ENCODE results near the gene OAS1.

Gene OAS1

DNA sequence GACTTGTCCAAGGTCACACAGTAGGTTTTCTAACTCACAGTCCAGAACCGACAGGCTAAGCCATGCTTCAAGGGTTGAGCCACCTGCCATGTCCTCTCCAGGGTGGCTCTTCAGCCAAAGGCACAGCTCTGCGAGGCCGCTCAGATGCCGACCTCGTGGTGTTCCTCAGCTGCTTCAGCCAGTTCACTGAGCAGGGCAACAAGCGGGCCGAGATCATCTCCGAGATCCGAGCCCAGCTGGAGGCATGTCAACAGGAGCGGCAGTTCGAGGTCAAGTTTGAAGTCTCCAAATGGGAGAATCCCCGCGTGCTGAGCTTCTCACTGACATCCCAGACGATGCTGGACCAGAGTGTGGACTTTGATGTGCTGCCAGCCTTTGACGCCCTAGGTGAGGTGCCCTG is 58.9 kb downstream of the OAS1 start:
- DNase-seq (ENCODE audit: low spot score), result no peak

DNA sequence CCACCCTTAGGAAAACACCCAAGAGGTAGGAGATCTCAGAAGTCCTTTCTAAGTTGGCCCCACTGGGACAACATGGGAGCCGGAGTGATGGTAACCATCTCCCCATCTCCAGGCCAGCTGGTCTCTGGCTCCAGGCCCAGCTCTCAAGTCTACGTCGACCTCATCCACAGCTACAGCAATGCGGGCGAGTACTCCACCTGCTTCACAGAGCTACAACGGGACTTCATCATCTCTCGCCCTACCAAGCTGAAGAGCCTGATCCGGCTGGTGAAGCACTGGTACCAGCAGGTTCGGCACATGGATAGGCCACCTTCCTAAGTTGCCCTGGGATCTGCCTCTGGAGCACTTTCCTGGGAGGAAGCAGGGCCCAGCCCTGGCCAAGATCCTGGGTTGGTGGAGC is 60.5 kb downstream of the OAS1 start:
- no peak for DNase-seq (ENCODE audit: low spot score)

DNA sequence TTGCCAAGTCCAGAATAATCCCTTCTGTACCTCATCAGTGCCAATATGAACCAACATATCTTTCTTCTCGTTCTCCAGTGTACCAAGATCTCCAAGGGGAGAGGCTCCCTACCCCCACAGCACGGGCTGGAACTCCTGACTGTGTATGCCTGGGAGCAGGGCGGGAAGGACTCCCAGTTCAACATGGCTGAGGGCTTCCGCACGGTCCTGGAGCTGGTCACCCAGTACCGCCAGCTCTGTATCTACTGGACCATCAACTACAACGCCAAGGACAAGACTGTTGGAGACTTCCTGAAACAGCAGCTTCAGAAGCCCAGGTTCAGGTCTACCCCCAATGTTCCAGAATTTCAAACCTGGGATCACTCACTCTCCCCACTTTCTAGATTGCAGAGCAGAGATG is 61.1 kb downstream of the OAS1 start:
- no peak for DNase-seq (ENCODE audit: low spot score)
